ENCODE measurements around the gene CCR2.

Gene CCR2

DNA sequence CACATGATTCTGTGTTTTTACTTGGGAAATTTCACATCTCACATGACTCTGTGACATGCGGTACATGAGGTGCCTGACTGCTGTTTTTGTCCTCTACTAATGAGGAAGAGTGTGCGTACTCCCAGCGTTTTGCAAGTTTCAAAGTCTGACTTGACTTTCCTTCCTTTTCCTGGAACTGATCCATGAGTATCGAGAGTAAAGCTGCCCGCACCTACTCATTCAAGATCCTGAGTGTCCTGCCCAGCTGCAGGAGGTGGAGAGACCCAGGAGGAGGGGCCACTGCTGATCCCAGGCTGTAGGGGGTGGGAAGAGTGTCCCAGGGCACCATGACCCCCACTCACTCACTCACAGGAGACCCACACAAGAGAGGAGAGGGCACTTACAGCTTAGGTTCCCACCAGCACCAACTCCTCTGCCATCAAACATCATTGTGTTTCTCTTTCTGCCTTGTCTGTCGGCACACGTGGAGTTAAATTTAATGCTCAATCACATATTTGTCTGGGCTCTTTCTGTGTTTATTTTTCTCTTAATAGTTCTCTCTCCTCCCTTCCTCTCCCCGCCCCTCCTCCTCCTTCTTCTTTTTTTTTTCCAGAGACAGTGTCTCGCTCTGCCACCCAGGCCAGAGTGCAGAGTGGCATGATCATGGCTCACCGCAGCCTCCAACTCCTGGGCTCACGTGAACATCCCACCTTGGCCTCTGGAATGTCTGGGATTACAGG, 51.5 kb downstream of the CCR2 start:
- DNase-seq, result no peak

DNA sequence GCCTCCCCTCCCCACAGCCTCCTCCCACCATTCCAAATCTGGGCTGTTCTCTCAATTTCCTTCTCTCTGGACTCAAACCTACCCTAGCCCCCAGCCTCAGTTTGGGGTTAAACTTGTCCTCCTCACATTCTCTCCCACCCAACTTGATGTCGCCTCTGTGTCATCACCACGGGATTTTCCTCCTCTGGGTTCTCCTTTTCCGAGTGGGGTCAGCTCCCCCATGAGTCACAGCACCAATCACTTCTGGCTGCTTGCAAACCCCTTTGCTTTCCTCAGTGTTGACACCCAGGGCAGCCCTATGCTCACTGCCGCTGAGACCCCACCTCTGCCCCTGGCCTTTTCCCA, 52.5 kb downstream of the CCR2 start:
- DNase-seq, result no peak

DNA sequence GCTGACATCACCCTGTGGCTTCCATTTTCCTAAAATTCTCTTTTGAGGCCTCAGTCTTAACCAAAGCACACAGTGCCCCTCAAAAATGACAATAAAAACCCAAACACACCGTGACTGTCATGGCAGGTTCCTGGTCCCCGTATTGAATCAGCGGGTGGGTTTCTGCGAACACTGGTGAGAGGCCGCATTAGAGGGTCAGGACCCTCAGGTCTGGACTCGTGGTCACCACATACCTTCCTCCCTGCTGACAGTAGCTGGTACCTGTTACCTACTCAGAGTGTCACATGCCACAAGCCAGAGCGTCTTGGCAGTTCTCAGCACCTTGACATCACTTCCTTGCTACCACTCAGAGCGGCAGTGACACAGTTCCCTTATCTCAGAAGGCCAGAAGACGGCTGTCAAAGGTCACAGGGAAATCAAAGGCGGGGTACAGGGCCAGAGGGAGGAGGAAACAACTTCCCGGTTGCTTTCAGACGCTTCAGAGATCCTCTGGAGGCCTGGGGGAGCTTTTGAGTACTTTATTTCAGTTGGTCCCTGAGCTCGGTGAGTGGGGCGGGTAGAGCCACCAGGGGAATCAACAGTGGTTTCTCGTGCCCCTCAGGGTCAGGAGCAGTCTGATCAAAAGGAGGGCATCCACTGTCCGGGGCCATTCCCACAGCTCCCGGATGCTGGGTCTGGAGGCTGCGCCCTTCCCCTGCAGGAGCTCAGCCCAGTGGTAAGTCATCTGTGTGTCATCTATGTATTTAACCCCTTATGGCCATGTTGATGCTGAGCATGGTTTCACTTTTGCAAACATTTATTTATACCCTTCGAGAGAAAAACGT, 53.1 kb downstream of the CCR2 start, which contains the start of the genes CCR5AS and CCRL2:
Gene CCR5AS, minus strand, starts transcription at position 279 of the 824 bp plus-strand sequence.
Gene CCRL2, plus strand, starts transcription at position 472 of the 824 bp plus-strand sequence. CDS start 821 bp downstream, outside the sequence.
- DNase-seq, result no peak

DNA sequence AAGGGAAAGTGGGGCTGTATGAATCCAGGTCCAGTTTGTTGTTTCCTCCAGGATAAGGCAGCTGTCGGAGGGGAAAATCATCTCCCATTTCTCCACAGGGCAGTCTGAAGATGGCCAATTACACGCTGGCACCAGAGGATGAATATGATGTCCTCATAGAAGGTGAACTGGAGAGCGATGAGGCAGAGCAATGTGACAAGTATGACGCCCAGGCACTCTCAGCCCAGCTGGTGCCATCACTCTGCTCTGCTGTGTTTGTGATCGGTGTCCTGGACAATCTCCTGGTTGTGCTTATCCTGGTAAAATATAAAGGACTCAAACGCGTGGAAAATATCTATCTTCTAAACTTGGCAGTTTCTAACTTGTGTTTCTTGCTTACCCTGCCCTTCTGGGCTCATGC, 54.1 kb downstream of the CCR2 start:
- DNase-seq, result no peak

DNA sequence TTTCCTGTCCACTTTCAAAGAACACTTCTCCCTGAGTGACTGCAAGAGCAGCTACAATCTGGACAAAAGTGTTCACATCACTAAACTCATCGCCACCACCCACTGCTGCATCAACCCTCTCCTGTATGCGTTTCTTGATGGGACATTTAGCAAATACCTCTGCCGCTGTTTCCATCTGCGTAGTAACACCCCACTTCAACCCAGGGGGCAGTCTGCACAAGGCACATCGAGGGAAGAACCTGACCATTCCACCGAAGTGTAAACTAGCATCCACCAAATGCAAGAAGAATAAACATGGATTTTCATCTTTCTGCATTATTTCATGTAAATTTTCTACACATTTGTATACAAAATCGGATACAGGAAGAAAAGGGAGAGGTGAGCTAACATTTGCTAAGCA, 54.9 kb downstream of the CCR2 start:
- no peak for DNase-seq

DNA sequence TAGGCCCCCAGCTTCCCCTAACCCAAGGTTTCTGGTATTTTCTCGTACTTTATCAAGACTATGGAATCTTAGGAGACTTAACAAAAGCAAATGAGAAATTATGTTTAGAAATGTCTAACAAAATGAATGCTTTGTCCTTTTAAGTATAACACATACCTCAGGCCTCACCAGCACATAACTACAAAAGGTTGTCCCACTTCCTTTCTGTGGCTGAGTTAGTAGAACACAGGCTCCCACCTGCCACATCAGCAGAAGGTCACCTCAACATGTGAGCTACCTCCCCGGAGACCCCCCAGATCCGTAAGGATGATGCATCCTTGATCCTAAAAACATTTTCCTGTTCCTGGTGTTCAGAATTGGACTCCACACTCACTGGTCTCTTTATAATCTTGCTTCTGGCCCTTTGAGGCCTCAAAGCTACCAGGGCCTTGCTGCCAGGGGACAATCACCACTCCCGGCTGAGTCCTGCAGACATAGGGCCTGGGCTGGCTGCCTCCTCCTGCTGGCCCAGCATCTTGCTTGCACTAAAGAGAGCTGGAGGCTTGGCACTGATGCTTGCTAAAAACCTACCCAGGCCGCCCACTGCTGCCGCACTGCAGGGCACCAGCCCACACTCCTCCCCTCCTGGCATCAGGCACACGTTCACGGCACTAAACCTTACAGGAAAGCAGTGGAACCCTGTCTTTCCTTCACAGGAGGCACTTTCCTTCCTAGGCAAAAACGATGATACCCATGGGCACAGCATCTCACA, 56.0 kb downstream of the CCR2 start:
- DNase-seq, result no peak
